ENCODE results near the gene GABBR1. TPM values are rescaled to one million over a fixed set of nuclear protein-coding genes. Genes with fewer than 3 reads are reported as not detected.

The GABBR1 gene
- total RNA-seq, 4 donors from 2014 or later: 20.4 to 34.3 (median 23.8) TPM

DNA sequence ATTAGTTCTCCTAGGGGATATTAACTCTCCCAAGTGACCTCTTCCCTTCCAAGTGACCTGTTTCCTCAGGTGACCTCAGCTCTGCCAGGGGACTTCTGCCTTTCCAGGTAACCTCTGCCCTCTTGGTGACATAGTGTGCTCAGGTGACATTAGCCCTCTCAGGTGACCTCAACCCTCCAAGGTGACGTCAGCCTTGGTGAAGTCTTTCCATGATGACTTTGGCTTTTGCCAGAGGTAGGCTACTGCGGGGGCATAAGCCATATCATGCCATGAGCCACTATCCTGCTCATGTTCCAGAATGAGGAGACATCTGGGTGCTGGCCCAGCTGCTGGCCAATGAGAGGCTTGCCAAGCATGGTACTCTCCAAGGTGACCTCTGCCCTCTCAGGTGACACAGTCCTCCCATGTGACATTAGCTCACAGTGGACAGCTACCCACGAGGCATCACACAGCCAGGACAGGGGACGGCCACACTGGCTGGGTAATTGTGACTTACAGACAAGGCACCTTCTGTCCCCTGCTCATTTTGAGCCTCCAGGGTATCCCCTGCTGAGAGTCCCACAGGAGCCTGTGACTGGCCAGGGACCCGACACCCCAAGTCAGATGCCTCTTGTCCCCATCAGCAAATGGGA, 104.6 kb downstream of the GABBR1 start:
- Histone ChIP-seq H3K4me3 (replicated peaks in 1 of 3) (no peak overlapping the region), H3K4me1 (no peaks in the 10 kb centered on the region), H3K9me3 (no peaks in the 10 kb centered on the region), H3K27me3 (no peaks in the 10 kb centered on the region), H3K27ac (no peak overlapping the region), H3K36me3 (no peaks in the 10 kb centered on the region)
- 41 to 74% methylated on average over 2 to 3 of the region's 5 CpGs for WGBS, 2 donors
- DNase-seq: no peak
- no peak for TF ChIP-seq POLR2A (IDR thresholded peaks at IDR 0.05)
- TF ChIP-seq, protein P1, sequence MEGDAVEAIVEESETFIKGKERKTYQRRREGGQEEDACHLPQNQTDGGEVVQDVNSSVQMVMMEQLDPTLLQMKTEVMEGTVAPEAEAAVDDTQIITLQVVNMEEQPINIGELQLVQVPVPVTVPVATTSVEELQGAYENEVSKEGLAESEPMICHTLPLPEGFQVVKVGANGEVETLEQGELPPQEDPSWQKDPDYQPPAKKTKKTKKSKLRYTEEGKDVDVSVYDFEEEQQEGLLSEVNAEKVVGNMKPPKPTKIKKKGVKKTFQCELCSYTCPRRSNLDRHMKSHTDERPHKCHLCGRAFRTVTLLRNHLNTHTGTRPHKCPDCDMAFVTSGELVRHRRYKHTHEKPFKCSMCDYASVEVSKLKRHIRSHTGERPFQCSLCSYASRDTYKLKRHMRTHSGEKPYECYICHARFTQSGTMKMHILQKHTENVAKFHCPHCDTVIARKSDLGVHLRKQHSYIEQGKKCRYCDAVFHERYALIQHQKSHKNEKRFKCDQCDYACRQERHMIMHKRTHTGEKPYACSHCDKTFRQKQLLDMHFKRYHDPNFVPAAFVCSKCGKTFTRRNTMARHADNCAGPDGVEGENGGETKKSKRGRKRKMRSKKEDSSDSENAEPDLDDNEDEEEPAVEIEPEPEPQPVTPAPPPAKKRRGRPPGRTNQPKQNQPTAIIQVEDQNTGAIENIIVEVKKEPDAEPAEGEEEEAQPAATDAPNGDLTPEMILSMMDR (IDR thresholded peaks at IDR 0.05): no peak
- intact Hi-C loops (cut with DNase I): no loop called here

GRCh38 chr6:29527564-29527963, 105.4 kb downstream of the GABBR1 start:
- TF ChIP-seq, protein P1 (IDR thresholded peaks at IDR 0.05): no peak
- TF ChIP-seq POLR2A (IDR thresholded peaks at IDR 0.05): no peak
- H3K27me3 ChIP-seq: no peaks in the 10 kb centered on the region
- intact Hi-C loops (cut with DNase I): no loop called here
- no peaks in the 10 kb centered on the region for H3K36me3 ChIP-seq
- no peaks in the 10 kb centered on the region for H3K4me1 ChIP-seq
- H3K9me3 ChIP-seq: no peaks in the 10 kb centered on the region
- H3K27ac ChIP-seq: no peak overlapping the region
- 93 to 100% methylated on average over 2 of the region's 2 CpGs for WGBS, 2 donors
- no peak overlapping the region for H3K4me3 ChIP-seq (replicated peaks in 1 of 3)
- DNase-seq: no peak

GRCh38 chr6:29527126-29527525, 105.9 kb downstream of the GABBR1 start:
- no peaks in the 10 kb centered on the region for H3K36me3 ChIP-seq
- no peak overlapping the region for H3K4me3 ChIP-seq (replicated peaks in 1 of 3)
- no peaks in the 10 kb centered on the region for H3K9me3 ChIP-seq
- H3K4me1 ChIP-seq: no peaks in the 10 kb centered on the region
- H3K27me3 ChIP-seq: no peaks in the 10 kb centered on the region
- DNase-seq: no peak
- no peak overlapping the region for H3K27ac ChIP-seq
- intact Hi-C loops (cut with DNase I): no loop called here
- 87 to 91% methylated on average over 1 of the region's 1 CpG for WGBS, 2 donors
- TF ChIP-seq, protein P1 (IDR thresholded peaks at IDR 0.05): no peak
- no peak for TF ChIP-seq POLR2A (IDR thresholded peaks at IDR 0.05)

DNA sequence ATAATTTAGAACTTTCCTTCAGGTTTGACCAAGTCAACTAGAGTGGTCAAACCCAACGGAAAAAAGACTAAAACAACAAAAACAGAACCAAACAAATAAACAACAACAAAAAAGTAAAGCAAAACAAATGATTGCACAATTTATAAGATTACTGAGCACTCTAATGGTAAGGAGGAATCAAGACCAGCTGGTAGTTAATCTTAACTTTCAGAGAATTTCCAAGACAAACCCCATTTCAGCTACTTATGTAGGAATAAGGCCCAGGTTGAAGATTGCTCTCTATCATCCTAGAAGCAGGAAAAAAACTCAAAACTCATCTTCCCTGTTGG, 107.7 kb downstream of the GABBR1 start:
- no peak overlapping the region for H3K4me3 ChIP-seq (replicated peaks in 1 of 3)
- no peaks in the 10 kb centered on the region for H3K9me3 ChIP-seq
- no peaks in the 10 kb centered on the region for H3K4me1 ChIP-seq
- no peak for TF ChIP-seq POLR2A (IDR thresholded peaks at IDR 0.05)
- TF ChIP-seq, protein P1 (IDR thresholded peaks at IDR 0.05): no peak
- intact Hi-C loops (cut with DNase I): no loop called here
- no peaks in the 10 kb centered on the region for H3K36me3 ChIP-seq
- 0 to 25% methylated on average over 1 of the region's 1 CpG for WGBS, 2 donors
- no peak overlapping the region for H3K27ac ChIP-seq
- H3K27me3 ChIP-seq: no peaks in the 10 kb centered on the region
- DNase-seq: no peak

- intact Hi-C loops (cut with DNase I): no loop called here
- no peaks in the 10 kb centered on the region for H3K36me3 ChIP-seq
- no peak overlapping the region for H3K4me3 ChIP-seq (replicated peaks in 1 of 3)
- H3K27me3 ChIP-seq: no peaks in the 10 kb centered on the region
- H3K27ac ChIP-seq: no peak overlapping the region
- WGBS, 2 donors: 76% methylated on average over 7 of the region's 7 CpGs
- no peaks in the 10 kb centered on the region for H3K4me1 ChIP-seq
- TF ChIP-seq, protein P1 (IDR thresholded peaks at IDR 0.05): no peak
- no peak for TF ChIP-seq POLR2A (IDR thresholded peaks at IDR 0.05)
- DNase-seq: no peak
- no peaks in the 10 kb centered on the region for H3K9me3 ChIP-seq
These were observed 108.3 kb downstream of the GABBR1 start for GRCh38 chr6:29524444-29525310.
